NOMO-1 (cell line): ENCODE results near the gene CNKSR1.

Source experiments
- DNase-seq, 2 experiments: peaks; one replicate each; lab custom pipeline; 2025; ENCODE audit not compliant: unreplicated experiment in 2 of 2; lab: John Stamatoyannopoulos, UW

CNKSR1 gene

DNA sequence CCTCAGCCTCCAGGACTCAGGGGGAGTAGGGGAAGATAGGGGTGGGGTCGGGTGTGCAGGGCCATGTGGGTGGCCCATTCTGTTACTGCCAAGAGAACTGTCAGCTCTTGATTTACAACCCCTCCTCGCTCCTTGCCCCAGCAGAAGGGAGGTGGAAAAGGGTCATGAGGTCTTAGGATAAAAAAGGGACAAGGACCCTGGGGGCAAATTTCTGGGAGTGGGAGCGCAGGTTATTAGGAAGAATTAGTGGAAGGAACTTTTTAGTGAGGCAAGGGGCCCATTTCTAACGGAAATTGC is 17.6 kb upstream of the CNKSR1 start:
- no peak for DNase-seq

DNA sequence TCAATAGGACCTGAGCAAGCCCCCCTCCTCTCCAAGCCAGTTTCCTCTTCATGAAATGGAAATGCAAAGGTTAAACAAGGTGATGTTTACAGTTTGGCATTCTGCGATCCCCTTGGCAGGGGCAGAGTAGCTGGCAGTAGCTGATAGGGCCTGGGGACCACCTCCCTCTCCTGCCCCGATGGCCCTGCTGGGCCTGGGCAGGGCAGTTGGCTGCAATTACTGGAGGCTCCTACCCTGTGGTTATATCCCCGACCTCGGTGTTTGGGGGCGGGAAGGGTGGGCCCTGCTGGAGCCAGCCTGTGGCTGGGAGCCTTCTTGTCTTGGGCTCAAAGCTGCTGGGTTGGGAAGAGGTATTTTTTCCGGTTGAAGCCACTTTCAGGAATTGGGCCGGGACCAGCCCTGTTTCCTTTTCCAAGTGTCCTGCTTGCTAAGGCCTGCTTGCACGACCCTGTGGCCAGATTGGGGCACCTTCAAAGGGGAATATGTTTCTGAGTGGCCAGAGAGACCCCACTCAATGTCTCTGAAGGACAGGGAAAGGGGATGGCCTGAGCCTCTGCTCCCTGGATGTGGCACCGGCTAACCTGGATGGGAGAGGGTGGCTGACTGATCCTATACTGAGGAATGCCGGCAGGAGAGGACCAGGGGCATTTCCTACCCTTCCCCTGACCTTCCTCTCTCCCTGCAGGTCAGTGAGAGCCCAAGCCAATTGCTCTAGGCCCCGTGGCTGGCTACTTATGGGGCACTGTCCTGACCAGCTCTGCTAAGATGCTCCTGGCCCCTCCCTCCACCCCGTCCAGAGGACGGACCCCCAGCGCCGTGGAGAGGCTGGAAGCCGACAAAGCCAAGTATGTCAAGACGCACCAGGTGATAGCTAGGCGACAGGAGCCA is 16.5 kb upstream of the CNKSR1 start:
- DNase-seq: no peak

DNA sequence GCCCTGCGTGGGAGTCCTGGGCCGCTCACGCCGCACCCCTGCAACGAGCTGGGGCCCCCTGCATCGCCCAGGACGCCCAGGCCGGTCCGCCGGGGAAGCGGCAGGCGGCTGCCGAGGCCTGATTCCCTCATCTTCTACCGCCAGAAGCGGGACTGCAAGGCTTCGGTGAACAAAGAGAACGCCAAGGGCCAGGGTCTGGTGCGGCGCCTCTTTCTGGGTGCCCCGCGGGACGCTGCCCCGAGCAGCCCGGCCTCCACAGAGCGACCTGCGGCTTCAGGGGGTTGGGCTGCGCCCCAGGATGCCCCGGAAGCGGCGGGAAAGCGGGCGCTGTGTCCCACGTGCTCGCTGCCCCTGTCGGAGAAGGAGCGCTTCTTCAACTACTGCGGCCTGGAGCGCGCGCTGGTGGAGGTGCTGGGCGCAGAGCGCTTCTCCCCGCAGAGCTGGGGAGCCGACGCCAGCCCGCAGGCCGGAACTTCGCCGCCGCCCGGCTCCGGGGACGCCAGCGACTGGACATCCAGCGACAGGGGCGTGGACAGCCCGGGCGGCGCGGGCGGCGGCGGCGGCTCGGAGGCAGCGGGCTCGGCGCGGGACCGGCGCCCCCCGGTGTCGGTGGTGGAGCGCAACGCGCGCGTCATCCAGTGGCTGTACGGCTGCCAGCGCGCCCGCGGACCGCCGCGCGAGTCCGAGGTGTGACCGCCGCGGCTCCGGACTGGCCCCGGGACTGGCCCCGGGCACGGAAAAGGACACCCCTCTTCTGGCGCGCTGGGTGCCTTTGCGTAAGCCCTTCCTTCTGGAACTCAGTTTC is 15.7 kb upstream of the CNKSR1 start:
- peak; percentile 51 to 54 for DNase-seq

DNA sequence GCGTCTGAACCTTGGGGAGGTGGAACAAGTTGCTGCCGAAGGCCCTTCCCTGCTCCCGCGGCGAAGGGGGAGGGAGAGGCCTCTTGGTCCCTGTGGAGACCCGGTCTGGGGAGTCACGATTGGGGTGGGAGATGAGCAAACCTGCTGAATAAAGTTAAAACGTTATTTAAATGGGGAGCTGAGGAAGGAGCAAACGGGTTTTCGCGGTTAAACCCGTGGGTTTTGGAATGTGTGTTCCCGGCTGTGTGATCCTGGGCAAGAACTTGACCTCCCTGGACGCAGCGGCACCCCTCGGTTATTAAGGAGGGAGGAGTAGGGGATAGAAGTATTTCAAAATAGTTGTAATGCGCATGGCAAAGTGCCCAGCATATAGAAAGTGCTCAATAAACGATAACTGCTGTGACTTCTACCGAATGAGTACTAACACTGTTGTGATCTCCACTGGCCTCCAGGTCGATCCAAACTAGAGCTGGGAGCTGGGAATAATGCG is 15.0 kb upstream of the CNKSR1 start:
- DNase-seq: peak in 1 of 2 experiments; percentile 5

DNA sequence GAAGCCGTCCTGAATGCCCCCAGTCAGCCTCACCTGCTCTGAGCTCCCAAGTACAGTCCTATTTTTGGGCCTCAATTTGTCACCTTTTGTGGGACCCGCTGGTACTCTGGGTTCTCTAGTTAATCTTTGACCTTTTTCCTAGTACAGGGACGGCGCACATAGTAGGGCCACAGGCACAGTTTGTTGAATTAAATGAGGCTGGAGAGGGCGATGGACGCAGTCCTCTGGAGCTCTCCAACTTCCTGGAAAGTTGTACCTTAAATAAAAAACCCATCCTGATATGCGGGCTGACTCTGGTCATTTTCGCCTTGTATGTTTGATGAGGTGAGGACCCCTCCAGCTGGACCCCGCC is 13.6 kb upstream of the CNKSR1 start:
- no peak for DNase-seq

DNA sequence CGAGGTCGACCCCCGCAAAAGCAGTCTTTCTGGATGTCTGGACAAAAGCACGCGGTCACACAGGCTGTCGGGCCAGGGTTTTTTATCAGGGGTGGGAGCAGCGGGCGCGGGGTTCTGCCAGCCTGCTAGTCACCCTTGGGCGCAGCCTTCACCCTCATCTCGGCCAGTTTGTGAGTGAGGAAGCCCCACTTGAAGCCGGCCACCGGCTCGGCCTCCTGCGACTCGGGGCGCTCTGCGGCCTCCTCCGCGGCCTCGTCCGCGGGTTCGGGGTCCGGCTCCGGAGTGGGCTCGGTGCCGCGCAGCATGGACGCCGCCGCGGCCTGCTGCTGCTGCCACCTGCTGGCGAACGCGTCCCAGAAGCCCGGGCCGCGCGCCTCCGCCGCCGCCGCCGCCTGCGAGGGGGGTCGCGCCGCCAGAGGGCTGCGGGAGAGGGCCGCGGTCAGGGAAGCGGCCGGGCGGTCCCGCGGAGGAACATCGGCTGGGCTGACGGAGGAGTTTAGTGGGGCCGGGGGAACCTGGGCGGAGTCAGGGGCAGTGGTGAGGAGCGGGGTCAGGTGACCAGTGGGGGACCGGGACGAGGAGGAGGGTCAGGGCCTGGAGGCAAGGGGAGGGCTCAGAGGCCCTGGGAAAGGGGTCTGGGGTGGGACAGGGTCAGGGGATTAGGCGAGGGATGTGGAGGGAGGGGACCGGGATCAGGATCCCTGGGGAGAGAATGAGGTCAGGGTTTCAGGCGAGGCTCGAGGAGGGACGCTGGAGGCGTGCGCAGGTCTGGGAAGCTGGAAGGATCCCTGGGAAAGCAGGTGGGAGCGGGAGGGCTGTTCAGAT is 13.0 kb upstream of the CNKSR1 start:
- peak; percentile 11 to 33 for DNase-seq

DNA sequence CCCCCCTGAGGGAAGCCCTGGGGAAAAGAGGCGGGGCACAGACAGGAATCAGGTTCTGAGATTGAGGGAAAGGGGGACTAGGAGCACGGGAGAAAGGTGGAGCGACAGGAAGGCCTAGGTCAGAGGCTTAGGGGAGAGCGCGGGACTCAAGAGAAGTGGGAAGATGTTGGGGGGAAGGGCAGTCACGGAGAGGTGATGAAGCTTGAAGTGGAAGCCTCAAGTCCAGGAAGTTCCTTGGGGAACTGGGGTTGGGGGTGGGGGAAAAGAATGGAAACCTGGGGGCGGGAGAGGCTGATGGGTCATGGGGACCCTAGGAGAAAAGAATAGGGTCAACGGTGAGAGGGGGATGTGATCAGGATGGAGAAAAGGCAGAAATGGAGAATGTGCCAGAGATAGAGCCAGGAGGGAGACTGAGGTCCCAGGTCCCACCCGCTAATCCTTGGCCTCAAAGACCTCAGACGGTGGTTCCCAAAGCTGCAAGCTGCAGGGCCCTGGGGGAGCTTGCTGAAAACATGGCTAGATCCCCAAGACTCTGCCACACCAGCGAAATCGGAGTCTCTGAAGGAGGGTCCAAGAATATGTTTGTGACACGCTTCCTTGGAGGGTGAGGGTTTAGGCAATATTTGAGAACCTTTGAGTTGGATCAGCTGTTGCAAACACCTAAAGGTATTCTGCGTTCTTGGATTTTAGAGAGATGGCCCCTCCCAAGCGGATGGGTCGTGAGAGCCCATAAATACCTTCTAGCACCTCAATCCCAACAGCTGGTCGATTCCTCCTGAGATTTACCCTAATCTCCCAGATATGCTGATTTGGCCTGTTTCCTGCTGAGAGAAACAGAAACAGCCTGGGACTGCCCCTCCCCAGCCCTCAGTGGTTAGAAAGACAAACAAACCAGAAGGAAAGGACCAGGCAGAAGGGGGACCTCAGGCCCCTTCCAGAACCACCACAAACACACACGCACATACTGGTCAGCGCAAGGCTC is 12.1 kb upstream of the CNKSR1 start:
- DNase-seq: no peak

DNA sequence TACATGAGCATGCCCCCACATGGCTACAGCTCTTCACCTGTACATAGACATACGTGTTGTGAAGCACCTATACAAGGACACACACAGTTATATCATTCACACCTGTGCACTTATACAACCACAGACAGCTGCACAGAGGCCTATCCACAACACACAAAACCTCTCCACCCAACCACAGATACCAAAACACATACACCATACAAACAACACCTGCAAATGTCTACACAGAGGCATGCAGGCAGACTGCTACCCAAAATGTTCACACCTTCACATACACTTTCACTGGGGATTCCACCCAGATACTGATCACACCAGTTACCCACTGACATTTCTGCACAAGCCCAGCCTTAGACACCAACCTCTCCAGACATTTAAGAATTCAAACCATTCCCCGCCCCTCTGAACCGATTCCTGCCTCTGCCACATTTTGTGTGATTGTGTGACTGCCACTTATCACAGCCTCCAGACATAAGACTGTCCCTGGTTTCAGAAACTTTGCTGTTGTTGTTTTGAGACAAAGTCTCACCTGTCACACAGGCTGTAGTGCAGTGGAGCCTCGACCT is 10.5 kb upstream of the CNKSR1 start:
- no peak for DNase-seq

DNA sequence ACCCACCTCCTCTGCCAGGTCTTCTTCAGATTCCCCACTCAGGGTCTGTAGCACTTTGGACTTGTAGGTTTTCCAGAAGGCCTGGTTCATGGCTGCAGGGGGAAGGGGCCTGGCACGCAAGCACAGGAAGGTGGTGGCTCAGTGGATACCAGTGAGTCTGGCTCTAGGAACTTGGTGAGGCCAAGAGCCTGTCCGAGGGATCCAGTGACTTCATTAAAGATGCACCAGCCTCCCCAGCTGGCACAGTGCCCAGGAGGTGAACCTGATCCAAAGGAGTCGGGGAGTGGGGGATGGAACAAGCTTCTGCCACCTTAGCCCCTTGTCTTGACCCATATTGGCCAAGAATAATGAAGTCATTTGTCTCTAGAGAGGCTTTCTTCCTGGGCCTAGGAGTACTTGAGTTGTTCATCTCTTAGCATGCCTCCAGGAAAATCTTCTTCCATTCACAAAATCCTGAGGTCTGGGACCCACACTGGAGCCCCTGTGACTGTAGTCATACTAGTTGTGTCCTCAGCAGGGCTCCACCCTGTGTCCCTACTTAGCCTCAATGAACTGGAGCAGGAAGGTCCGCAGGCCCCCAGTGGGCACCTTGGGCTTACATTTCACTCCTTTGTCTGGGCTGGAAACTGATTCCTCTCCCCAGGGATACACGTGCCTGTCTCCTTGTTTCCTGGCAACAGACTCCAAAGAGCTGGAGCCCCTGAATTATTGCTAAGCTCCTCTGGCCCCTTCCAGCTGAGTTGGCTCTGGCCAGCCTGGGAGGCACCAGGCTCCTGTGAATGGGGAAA is 8.7 kb upstream of the CNKSR1 start, which contains the start of gene C1orf232:
Gene C1orf232, minus strand, starts transcription at position 554 of the 788 bp plus-strand sequence. Its CDS starts 464 bp downstream, at position 90.
- no peak for DNase-seq

DNA sequence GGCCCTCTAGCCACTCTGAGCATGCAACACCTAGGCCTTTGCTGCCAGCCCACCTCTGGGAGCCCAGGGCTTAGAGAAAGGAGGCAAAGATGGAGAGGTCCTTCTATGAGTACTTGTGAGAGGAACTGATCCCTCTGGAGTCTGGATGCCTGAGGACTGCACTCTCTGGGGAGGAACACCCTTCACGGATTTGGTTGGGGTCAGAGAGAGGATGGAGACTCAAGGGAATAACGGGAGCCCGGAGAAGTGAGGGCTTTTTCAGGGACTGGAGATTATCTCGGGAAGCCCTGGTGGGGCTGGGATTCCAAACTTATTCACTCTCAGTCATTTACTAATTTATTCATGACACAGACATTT is 8.1 kb upstream of the CNKSR1 start:
- DNase-seq: no peak

DNA sequence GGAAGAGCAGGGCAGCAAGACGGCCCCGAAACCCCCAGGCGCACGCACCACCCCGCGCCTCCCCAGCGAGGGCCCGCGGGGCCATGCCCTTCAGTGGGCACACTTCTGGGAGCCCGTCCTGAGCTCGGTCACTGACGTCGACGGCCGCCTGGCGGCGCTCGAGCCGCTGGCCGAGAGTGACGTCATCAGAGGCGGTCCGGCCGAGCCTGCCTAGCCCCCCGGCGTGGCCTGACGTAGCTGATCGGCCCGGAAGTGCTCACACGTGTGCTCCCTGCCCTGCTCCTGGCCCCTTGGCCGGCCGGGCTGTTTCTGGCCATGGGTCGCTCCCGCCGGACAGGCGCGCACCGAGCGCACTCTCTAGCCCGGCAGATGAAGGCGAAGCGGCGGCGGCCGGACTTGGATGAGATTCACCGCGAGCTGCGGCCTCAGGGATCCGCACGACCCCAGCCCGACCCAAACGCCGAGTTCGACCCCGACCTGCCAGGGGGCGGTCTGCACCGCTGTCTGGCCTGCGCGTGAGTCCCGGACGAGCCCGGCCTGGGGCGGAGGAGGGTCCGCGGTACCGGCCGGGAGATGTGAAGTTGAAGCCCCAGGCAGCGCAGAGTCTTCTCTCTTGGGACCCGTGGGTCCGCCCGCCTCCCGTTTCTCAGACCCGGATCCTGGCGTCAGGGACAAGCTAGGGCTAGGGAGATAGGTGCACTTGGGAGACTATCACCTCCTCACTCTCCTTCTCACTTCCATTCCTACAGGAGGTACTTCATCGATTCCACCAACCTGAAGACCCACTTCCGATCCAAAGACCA is 7.4 kb upstream of the CNKSR1 start, which contains the start of gene ZNF593:
Gene ZNF593, plus strand, starts transcription at position 240 of the 803 bp plus-strand sequence. Its CDS starts 76 bp downstream, at position 316.
- DNase-seq: peak; percentile 85 to 95

DNA sequence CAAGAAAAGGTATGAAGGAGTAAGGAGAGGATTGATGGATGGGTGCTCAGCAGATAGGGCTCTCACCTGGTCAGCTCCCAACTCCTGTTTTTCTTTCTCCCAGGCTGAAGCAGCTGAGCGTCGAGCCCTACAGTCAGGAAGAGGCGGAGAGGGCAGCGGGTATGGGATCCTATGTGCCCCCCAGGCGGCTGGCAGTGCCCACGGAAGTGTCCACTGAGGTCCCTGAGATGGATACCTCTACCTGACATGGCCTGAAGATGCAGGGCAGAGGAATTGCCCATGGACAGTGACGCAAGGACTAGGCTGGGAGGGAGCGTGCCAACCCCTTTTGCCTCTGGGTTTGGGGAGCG is 6.8 kb upstream of the CNKSR1 start:
- DNase-seq: no peak

DNA sequence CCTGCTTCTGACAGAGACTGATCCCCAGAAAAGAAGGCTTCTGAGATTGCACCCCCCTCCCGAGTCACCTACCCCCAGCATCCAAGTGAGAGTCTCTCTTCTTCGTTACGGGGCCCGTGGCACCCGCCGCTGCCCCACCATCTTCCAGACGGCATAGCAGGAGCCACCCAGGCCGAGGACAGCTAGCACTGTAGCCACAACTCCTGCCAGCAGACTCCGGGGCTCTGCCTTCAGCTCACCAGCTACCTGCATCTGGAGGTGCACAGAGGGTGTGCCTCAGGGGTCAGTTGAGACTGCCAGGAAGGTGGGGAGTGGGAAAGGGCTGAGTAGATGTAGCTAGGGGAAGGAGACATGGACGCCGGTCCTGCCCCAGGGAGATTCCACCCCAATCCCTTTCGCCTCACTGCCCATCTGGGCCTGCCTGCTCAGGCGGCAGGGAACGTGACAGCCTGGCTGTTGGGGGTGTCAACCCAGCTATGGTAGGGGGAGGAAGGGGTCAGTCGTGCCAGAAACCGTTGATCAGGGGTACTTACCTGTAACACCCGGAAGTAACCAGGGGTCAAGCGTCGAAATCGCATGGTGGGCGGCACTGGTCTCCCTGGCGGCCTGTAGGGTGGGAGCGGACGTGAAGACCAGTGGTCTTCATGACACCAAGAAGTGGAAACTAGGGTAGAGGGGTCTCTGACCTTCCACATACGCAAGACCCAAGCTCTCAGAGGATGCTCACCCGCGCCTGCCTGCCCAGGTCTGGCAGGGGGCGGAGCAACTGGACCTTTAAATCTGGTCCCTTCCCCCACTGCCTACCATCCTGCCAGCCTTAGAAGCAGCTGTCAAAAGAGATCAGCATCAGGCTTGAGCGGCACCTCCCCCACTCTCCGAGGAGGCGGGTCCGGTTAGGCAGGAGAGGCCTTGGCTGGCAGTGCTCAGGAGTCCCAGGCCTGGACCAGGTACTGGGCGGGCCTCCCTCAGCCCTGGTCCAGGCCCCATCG is 5.9 kb upstream of the CNKSR1 start, which contains the start of gene ZNF593OS:
Gene ZNF593OS, minus strand, starts transcription at position 749 of the 989 bp plus-strand sequence. Its CDS starts 171 bp downstream, at position 578.
- DNase-seq: no peak

DNA sequence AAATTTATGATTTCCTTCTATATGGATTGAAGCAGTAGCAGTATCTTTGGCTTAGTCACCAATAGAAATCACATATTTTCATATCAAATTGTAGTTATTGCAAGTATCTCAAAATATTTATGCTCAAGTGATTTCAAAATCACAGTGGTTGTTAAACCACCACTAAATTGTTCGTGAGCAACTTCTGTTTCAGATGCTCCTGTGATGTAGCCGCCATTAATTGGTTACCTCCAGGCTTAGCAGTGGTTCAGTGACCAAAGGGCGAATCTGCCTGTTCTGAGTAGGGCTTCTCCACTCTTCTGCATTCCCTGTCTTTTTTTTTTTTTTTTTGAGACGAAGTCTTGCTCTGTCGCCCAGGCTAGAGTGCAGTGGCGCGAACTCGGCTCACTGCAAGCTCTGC is 1.9 kb upstream of the CNKSR1 start:
- no peak for DNase-seq

DNA sequence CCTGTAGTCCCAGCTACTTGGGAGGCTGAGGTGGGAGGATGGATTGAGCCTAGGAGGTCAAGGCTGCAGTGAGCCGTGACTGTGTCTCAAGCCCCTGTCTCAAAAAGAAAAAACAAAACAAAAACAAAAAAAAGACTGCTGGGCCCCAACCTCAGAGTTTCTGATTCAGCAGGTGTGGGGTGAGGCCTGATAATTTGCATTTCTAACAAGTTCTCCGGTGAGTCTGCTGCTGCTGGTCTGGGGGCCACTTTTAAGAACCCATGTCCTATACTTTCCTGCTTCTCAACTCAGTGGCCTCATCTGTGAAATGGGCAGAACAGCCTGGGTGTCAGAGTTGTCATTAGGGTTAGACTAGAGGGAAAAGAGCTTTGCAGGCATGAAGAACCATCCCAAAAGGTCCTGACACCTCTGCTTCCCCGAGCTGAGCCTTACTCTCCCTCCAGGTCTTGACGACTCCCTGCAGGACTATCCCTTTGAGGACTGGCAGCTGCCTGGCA is 2.8 kb downstream of the CNKSR1 start:
- no peak for DNase-seq

DNA sequence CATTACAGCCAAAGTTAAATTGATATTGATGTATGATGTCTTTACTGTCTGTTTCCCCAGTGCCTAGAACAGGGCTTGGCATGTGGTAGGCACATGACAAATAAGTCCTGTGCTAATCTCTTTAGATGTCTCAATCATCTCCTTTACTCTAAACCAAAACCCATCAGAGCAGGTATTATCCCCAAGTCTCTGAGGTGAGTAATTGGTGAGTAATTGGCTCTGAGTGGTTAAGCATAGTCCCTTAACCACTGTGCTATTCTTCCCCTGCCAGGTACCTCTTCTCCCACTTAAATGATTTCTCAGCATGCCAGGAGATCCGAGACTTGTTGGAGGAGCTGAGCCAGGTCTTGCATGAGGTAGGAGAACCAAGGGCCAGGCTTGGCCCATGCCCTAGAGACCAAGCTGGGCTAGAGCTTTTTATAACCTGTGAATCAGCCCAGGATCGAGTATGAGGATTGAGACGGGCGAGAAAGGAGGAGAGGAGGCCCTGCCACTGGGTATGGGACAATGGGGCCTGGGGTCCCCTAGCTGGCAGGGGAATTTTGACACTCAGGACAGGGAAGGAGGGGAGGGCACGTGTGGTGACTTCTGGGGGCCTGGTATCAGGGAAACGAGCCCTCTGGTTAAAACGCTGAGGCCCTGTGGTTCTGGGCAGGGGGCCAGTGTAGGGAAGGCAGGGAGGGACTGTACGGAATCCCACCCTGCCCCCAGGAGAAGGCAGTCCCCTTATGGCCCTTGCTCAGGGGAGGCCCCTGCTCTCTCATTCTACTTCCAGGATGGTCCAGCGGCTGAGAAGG is 4.5 kb downstream of the CNKSR1 start:
- no peak for DNase-seq
